H9 (cell line): ENCODE measurements around the gene MRPL40. TPM values are rescaled to one million over a fixed set of nuclear protein-coding genes. Genes with fewer than 3 reads are reported as not detected.

Source experiments
- DNase-seq: peaks from one replicate; pipeline ENCODE4 v3.0.0-alpha.2; 2017
- H2AFZ ChIP-seq: one replicate; pipeline ENCODE4 v1.6.1; 2013; ENCODE audit warnings: mild to moderate bottlenecking, low read length, control low read depth, moderate library complexity
- H2AK5ac ChIP-seq: 2 replicates; pipeline ENCODE4 v1.6.1; 2013; ENCODE audit warnings: low read length, control low read depth, mixed read lengths; ENCODE audit not compliant: insufficient read length
- H2BK120ac ChIP-seq: one replicate; pipeline ENCODE4 v1.6.1; 2013; ENCODE audit warnings: low read depth, mild to moderate bottlenecking, low read length, control low read depth, inconsistent platforms; ENCODE audit not compliant: poor library complexity, severe bottlenecking
- H2BK12ac ChIP-seq: 2 replicates; pipeline ENCODE4 v1.6.1; 2013; ENCODE audit warnings: low read length, control low read depth, mixed read lengths, low read depth; ENCODE audit not compliant: insufficient read length
- H2BK15ac ChIP-seq: 2 replicates; pipeline ENCODE4 v1.6.1; 2013; ENCODE audit warnings: low read depth, low read length, control low read depth
- H2BK20ac ChIP-seq: one replicate; pipeline ENCODE4 v1.6.1; 2013; ENCODE audit warnings: low read depth, mild to moderate bottlenecking, low read length, control low read depth, inconsistent platforms; ENCODE audit not compliant: poor library complexity, severe bottlenecking
- H2BK5ac ChIP-seq: 2 replicates; pipeline ENCODE4 v1.6.1; 2013; ENCODE audit warnings: low read length, control low read depth, mixed read lengths; ENCODE audit not compliant: insufficient read length
- H3K14ac ChIP-seq: 2 replicates; pipeline ENCODE4 v1.6.1; 2013; ENCODE audit warnings: low read length, control low read depth; ENCODE audit not compliant: insufficient read depth
- H3K18ac ChIP-seq: 2 replicates; pipeline ENCODE4 v1.6.1; 2013; ENCODE audit warnings: low read depth, mild to moderate bottlenecking, mixed read lengths, low read length, control low read depth; ENCODE audit not compliant: insufficient read length
- H3K23ac ChIP-seq: 2 replicates; pipeline ENCODE4 v1.6.1; 2013; ENCODE audit warnings: low read length, control low read depth, mixed read lengths, low read depth; ENCODE audit not compliant: insufficient read length
- H3K23me2 ChIP-seq: 2 replicates; pipeline ENCODE4 v1.6.1; 2013; ENCODE audit warnings: low read depth, mild to moderate bottlenecking, mixed read lengths, low read length, control low read depth; ENCODE audit not compliant: insufficient read length, poor library complexity, severe bottlenecking
- H3K27ac ChIP-seq: 2 replicates; pipeline ENCODE4 v1.5.1; 2013; ENCODE audit warnings: low read length, control low read depth, mixed read lengths, low read depth; ENCODE audit not compliant: insufficient read length
- H3K27me3 ChIP-seq: 2 replicates; pipeline ENCODE4 v1.6.1; 2013; ENCODE audit warnings: low read length, control low read depth, inconsistent platforms; ENCODE audit not compliant: insufficient read depth
- H3K4ac ChIP-seq: 2 replicates; pipeline ENCODE4 v1.6.1; 2013; ENCODE audit warnings: low read depth, mild to moderate bottlenecking, control low read depth, inconsistent platforms, low read length, moderate library complexity
- H3K4me1 ChIP-seq: 2 replicates; pipeline ENCODE4 v1.6.1; 2013; ENCODE audit warnings: low read length, control low read depth, inconsistent platforms; ENCODE audit not compliant: insufficient read depth
- H3K4me2 ChIP-seq: 2 replicates; pipeline ENCODE4 v1.6.1; 2013; ENCODE audit warnings: low read length, control low read depth, mixed read lengths; ENCODE audit not compliant: insufficient read length, insufficient read depth
- H3K56ac ChIP-seq: 2 replicates; pipeline ENCODE4 v1.6.1; 2013; ENCODE audit warnings: low read depth, mild to moderate bottlenecking, mixed read lengths, low read length, control low read depth; ENCODE audit not compliant: insufficient read length
- H3K79me1 ChIP-seq: 2 replicates; pipeline ENCODE4 v1.6.1; 2013; ENCODE audit warnings: low read depth, mild to moderate bottlenecking, moderate library complexity, low read length, control low read depth, inconsistent platforms; ENCODE audit not compliant: insufficient read depth, poor library complexity, severe bottlenecking
- H3K79me2 ChIP-seq: 2 replicates; pipeline ENCODE4 v1.6.1; 2013; ENCODE audit warnings: low read length, control low read depth, inconsistent platforms; ENCODE audit not compliant: insufficient read depth
- H3K9ac ChIP-seq: 2 replicates; pipeline ENCODE4 v1.6.1; 2013; ENCODE audit warnings: low read length, control low read depth, mixed read lengths; ENCODE audit not compliant: insufficient read length; ENCODE audit errors: extremely low read depth
- H3K9me3 ChIP-seq: one replicate; pipeline ENCODE4 v1.6.1; 2013; ENCODE audit warnings: low read depth, low read length, inconsistent platforms; ENCODE audit not compliant: control insufficient read depth
- H3T11ph ChIP-seq: one replicate; pipeline ENCODE4 v1.6.1; 2013; ENCODE audit warnings: mild to moderate bottlenecking, low read length, control low read depth, inconsistent platforms
- H4K20me1 ChIP-seq: one replicate; pipeline ENCODE4 v1.6.1; 2013; ENCODE audit not compliant: control insufficient read depth, insufficient read length, insufficient read depth
- H4K5ac ChIP-seq: 2 replicates; pipeline ENCODE4 v1.6.1; 2013; ENCODE audit warnings: low read depth, mild to moderate bottlenecking, mixed read lengths, low read length, control low read depth; ENCODE audit not compliant: insufficient read length
- H4K8ac ChIP-seq: replicated peaks from 2 replicates; pipeline ENCODE4 v1.6.1; 2013; ENCODE audit warnings: low read length, control low read depth, mixed read lengths, low read depth; ENCODE audit not compliant: insufficient read length
- H4K91ac ChIP-seq: 2 replicates; pipeline ENCODE4 v1.6.1; 2013; ENCODE audit warnings: low read depth, mild to moderate bottlenecking, moderate library complexity, mixed read lengths, low read length, control low read depth; ENCODE audit not compliant: insufficient read length
- H3K27ac Mint-ChIP-seq, 3 experiments: 2 replicates in 2 of 3; 3 replicates in 1 of 3; pipeline ENCODE4 v1.8.0; 2020 to 2021; ENCODE audit warnings: mixed read lengths in 3 of 3, mild to moderate bottlenecking in 1 of 3, moderate library complexity in 1 of 3
- H3K27me3 Mint-ChIP-seq: 2 replicates; pipeline ENCODE4 v1.8.0; 2021; ENCODE audit warnings: low read depth, mild to moderate bottlenecking, moderate library complexity, mixed read lengths
- H3K36me3 Mint-ChIP-seq, 3 experiments: 2 replicates in 2 of 3; 3 replicates in 1 of 3; pipeline ENCODE4 v1.8.0; 2020 to 2021; ENCODE audit warnings: low read depth in 3 of 3, mixed read lengths in 3 of 3; ENCODE audit not compliant: insufficient read depth in 1 of 3
- H3K4me1 Mint-ChIP-seq, 2 experiments: 2 replicates each; pipeline ENCODE4 v1.8.0; 2020; ENCODE audit warnings: mixed read lengths in 2 of 2
- H3K4me3 Mint-ChIP-seq, 2 experiments: 2 replicates in 1 of 2; 3 replicates in 1 of 2; pipeline ENCODE4 v1.8.0; 2020 to 2021; ENCODE audit warnings: mild to moderate bottlenecking in 2 of 2, mixed read lengths in 2 of 2, moderate library complexity in 1 of 2
- H3K9me3 Mint-ChIP-seq, 2 experiments: 2 replicates in 1 of 2; 3 replicates in 1 of 2; pipeline ENCODE4 v1.8.0; 2020; ENCODE audit warnings: mild to moderate bottlenecking in 2 of 2, mixed read lengths in 2 of 2, moderate library complexity in 1 of 2
- CTCF ChIP-seq: fragments of 200-600 bp; sonication (generic); conservative IDR thresholded peaks from 3 replicates; pipeline ENCODE4 v1.8.0; 2021; ENCODE audit warnings: antibody characterized with exemption, mild to moderate bottlenecking
- WGBS: extraction: QIAGEN DNeasy Blood & Tissue Kit; methylation state at CpG from one replicate; pipeline ENCODE4 v1.1.7; 2013; ENCODE audit warnings: missing lambda C conversion rate, low lambda C conversion rate, mixed read lengths; ENCODE audit not compliant: insufficient read length; ENCODE audit errors: extremely low coverage; 5-methylcytosine and 5-hydroxymethylcytosine counted together
- total RNA-seq: library from RNA; stranded (reverse); gene quantifications from 2 replicates; pipeline ENCODE4 v1.2.1, GENCODE V29; 2021

MRPL40 gene
- total RNA-seq, 1 experiment from 2014 or later = 15.2 TPM

- Histone ChIP-seq H3T11ph (no peak overlapping the region), H3K23ac (no peak overlapping the region), H3K27ac (no peak overlapping the region), H4K91ac (no peak overlapping the region), H4K20me1 (no peaks in the 10 kb centered on the region), H3K9ac (no peak overlapping the region), H2BK20ac (no peak overlapping the region), H4K5ac (no peak overlapping the region), H3K23me2 (no peaks in the 10 kb centered on the region), H3K4me2 (no peak overlapping the region), H2AK5ac (no peak overlapping the region), H3K4ac (no peak overlapping the region), H3K56ac (no peak overlapping the region), H3K79me1 (no peaks in the 10 kb centered on the region), H3K9me3 (no peaks in the 10 kb centered on the region), H2BK5ac (no peak overlapping the region), H3K27me3 (no peaks in the 10 kb centered on the region), H2AFZ (no peak overlapping the region), H3K18ac (no peak overlapping the region), H3K4me1 (no peaks in the 10 kb centered on the region), H3K14ac (no peak overlapping the region), H3K79me2 (no peaks in the 10 kb centered on the region), H2BK15ac (no peak overlapping the region), H2BK12ac (no peak overlapping the region), H4K8ac (no peak overlapping the region), H2BK120ac (no peak overlapping the region)
- no CpG with 5 or more reads among the region's 10 CpGs for WGBS
- no peaks in the 10 kb centered on the region for H3K9me3 Mint-ChIP-seq
- no peaks in the 10 kb centered on the region for H3K27me3 Mint-ChIP-seq
- no peak overlapping the region for H3K4me3 Mint-ChIP-seq
- TF ChIP-seq CTCF = no peak
- peaks cover 35 to 85% (median 50%) of the 10 kb centered on the region in 3 experiments for H3K36me3 Mint-ChIP-seq
- no peak overlapping the region for H3K27ac Mint-ChIP-seq
- no peak for DNase-seq
- H3K4me1 Mint-ChIP-seq = peaks cover 2 to 12% of the 10 kb centered on the region in 2 experiments; a peak in 2 of 4 replicates
Measured at GRCh38 chr22:19456541-19456940, 24.2 kb downstream of the MRPL40 start.
